Measurements from ENCODE around the gene KCNH1.

DNA sequence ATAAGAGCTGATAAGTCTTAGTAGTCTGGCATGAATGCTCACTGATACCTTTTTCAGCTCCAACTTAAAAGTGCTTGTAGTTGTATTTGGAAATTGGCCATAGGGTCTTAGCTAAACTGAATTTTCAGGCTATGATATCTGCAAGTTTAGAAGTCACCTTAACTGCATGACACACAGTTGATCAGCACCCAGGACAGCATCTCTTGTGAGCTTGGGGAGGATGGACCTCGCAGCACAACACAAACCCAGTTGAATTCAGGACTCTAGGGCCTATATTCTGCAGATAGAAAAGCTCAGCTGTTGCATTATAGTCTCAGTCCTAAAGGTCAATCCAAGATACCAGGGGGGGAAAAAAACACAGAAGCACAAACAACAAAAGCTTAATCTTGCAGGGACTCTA, 394.3 kb downstream of the KCNH1 start:
- TF ChIP-seq CTCF (IDR thresholded peaks at IDR 0.05), result no peak
- TF ChIP-seq POLR2A (IDR thresholded peaks at IDR 0.05), result no peak

All from lower leg skin (tissue), 3 donors.